Left colon (tissue), 2 donors: Measurements from ENCODE around the gene RGS11. TPM values are rescaled to one million over a fixed set of nuclear protein-coding genes. Genes with fewer than 3 reads are reported as not detected.

Experiments
- total RNA-seq, 2 donors: library from RNA; stranded (reverse); fragmentation: NEBNext Ultra II Directional; extraction: Animal tissue kit (Norgen Biotek cat#: 25700); gene quantifications; one replicate each; pipeline ENCODE4 v1.2.1, GENCODE V29; 2021
- donor health status: DM: no; HTN: no; CAD: no.
- donor health status: DM: yes; HTN: yes; CAD: no.

Gene RGS11
- total RNA-seq, 2 donors from 2014 or later: 2.6 to 7.6 TPM

Other genes starting within 250 kb of the RGS11 start
- 10 to 100 TPM; 10.9 to 18.3 TPM for gene POLR3K, start 222.3 kb downstream of the RGS11 start, total RNA-seq
- gene SNRNP25, start 222.1 kb downstream of the RGS11 start, total RNA-seq: 10 to 100 TPM; 20.7 to 24.7 TPM
- 10 to 100 TPM; 35.5 to 36.7 TPM for gene RHBDF1, start 203.3 kb downstream of the RGS11 start, total RNA-seq
- gene MPG, start 197.7 kb downstream of the RGS11 start, total RNA-seq: 10 to 100 TPM; 31.5 to 36.4 TPM
- gene NPRL3, start 137.3 kb downstream of the RGS11 start, total RNA-seq: 10 to 100 TPM; 14.4 to 14.9 TPM
- gene HBZ, start 123.3 kb downstream of the RGS11 start, total RNA-seq: not detected
- not detected for gene HBM, start 110.0 kb downstream of the RGS11 start, total RNA-seq
- gene HBA2, start 103.1 kb downstream of the RGS11 start, total RNA-seq: 10 to 100 TPM in 1 of 2 donors, 1 to 10 TPM in 1; 4.9 to 14.0 TPM
- 10 to 100 TPM in 1 of 2 donors, 1 to 10 TPM in 1; 2.4 to 20.8 TPM for gene HBA1, start 99.3 kb downstream of the RGS11 start, total RNA-seq
- not detected for gene HBQ1, start 95.5 kb downstream of the RGS11 start, total RNA-seq
- gene LUC7L, start 46.5 kb downstream of the RGS11 start, total RNA-seq: 10 to 100 TPM; 46.5 to 48.9 TPM
- gene FAM234A, start 41.1 kb downstream of the RGS11 start, total RNA-seq: 100 to 1,000 TPM; 100 to 135 TPM
- gene ARHGDIG, start 4.6 kb upstream of the RGS11 start, total RNA-seq: 1 to 10 TPM; 2.4 to 6.5 TPM
- gene PDIA2, start 7.2 kb upstream of the RGS11 start, total RNA-seq: 1 to 10 TPM in 1 of 2 donors, under 1 TPM in 1; 0.67 to 2.1 TPM
- gene AXIN1, start 76.8 kb upstream of the RGS11 start, total RNA-seq: 10 to 100 TPM; 32.8 to 38.4 TPM
- gene MRPL28, start 94.6 kb upstream of the RGS11 start, total RNA-seq: 10 to 100 TPM; 47.7 to 48.2 TPM
- 100 to 1,000 TPM; 116 to 130 TPM for gene PGAP6, start 106.0 kb upstream of the RGS11 start, total RNA-seq
- 10 to 100 TPM; 38.4 to 39.1 TPM for gene NME4, start 121.3 kb upstream of the RGS11 start, total RNA-seq
- 10 to 100 TPM; 60.6 to 61.8 TPM for gene DECR2, start 125.9 kb upstream of the RGS11 start, total RNA-seq
- 10 to 100 TPM; 21.2 to 23.2 TPM for gene RAB11FIP3, start 149.7 kb upstream of the RGS11 start, total RNA-seq